Left lung (tissue), 10 donors: Measurements from ENCODE around the gene TRIM59. TPM values are rescaled to one million over a fixed set of nuclear protein-coding genes. Genes with fewer than 3 reads are reported as not detected.
"Not testable (repeated sequence)": the region's sequence is repeated elsewhere in the genome, so short reads cannot be mapped to it uniquely, and the experiment has no call there.

ENCODE experiments used
- ATAC-seq: fragments of 200-7000 bp; cut with Tn5 transposase; one replicate; pipeline ENCODE4 v1.9.1; 2020; ENCODE audit warnings: moderate library complexity
- DNase-seq, 4 donors: peaks; one replicate each; pipeline ENCODE4 v3.0.0-alpha.2; 2013 to 2020
- H3K27ac ChIP-seq, 2 donors: fragments of 200-600 bp; sonication (generic) in 1 of 2; one replicate each; pipeline versions ENCODE4 v1.5.0 to v1.8.0; 2020 to 2021
- H3K27me3 ChIP-seq, 2 donors: fragments of 200-600 bp; sonication (generic) in 1 of 2; one replicate each; pipeline versions ENCODE4 v1.5.0 to v1.8.0; 2020 to 2021
- H3K36me3 ChIP-seq, 2 donors: fragments of 200-600 bp; sonication (generic) in 1 of 2; one replicate each; pipeline versions ENCODE4 v1.5.0 to v1.8.0; 2020 to 2021
- H3K4me1 ChIP-seq, 2 donors: fragments of 200-600 bp; one replicate each; pipeline ENCODE4 v1.8.0; 2021
- H3K4me3 ChIP-seq, 2 donors: fragments of 200-600 bp; sonication (generic) in 1 of 2; one replicate each; pipeline versions ENCODE4 v1.5.0 to v1.8.0; 2020 to 2021; ENCODE audit warnings: mild to moderate bottlenecking in 1 of 2
- H3K9me3 ChIP-seq, 2 donors: fragments of 200-600 bp; sonication (generic) in 1 of 2; one replicate each; pipeline versions ENCODE4 v1.5.0 to v1.8.0; 2020 to 2021
- CTCF ChIP-seq, 2 donors: fragments of 200-600 bp; sonication (generic) in 1 of 2; IDR thresholded peaks; one replicate each; pipeline versions ENCODE4 v1.5.0 to v1.8.0; 2021; ENCODE audit warnings: antibody characterized with exemption in 2 of 2
- intact Hi-C, 2 donors: fragments of 100-400 bp; cut with DNase I; formaldehyde crosslinking; loops; one replicate each; pipeline versions ENCODE4 v1.11.2 to v1.14.2; 2022
- polyA plus RNA-seq, 6 donors: library from polyadenylated mRNA; unstranded; fragments of 120-200 nt; gene quantifications; one replicate each; pipeline ENCODE4 v1.2.1, GENCODE V29; 2013; ENCODE audit not compliant: insufficient read length in 6 of 6
- total RNA-seq, 2 donors: library from RNA; stranded (reverse); fragmentation: NEBNext Ultra II Directional; extraction: Animal tissue kit (Norgen Biotek cat#: 25700); gene quantifications; one replicate each; pipeline ENCODE4 v1.2.1, GENCODE V29; 2021
- donor health status: DM: no; HTN: yes; CAD: no.
- donor health status: DM: no; HTN: no; CAD: no.

The TRIM59 gene
- total and polyA plus RNA-seq, 8 donors = 4.3 to 29.3 (median 20.6) TPM

- H3K4me1 ChIP-seq = peaks cover 0 to 3% of the 10 kb centered on the region in 2 donors
- intact Hi-C loops = no loop called here
- TF ChIP-seq CTCF (IDR thresholded peaks at IDR 0.05) = no peak
- H3K4me3 ChIP-seq = no peak overlapping the region
- H3K36me3 ChIP-seq = no peaks in the 10 kb centered on the region
- peaks cover 0 to 4% of the 10 kb centered on the region in 2 donors for H3K27me3 ChIP-seq
- H3K9me3 ChIP-seq = no peaks in the 10 kb centered on the region
- ATAC-seq (no peak), DNase-seq (no peak)
- no peak overlapping the region for H3K27ac ChIP-seq
Measured at GRCh38 chr3:160454995-160455394, 5.4 kb upstream of the TRIM59 start.

GRCh38 chr3:160452251-160452650 is 2.7 kb upstream of the TRIM59 start:
- intact Hi-C loops, H3K27ac ChIP-seq, H3K4me3 ChIP-seq, H3K9me3 ChIP-seq, H3K36me3 ChIP-seq, ATAC-seq: not testable (repeated sequence)
- DNase-seq = peak in 1 of 4 donors; percentile 69
- peaks cover 0 to 16% of the 10 kb centered on the region in 2 donors for H3K27me3 ChIP-seq
- peaks cover 0 to 15% of the 10 kb centered on the region in 2 donors for H3K4me1 ChIP-seq

- intact Hi-C loops = no loop called here
- TF ChIP-seq CTCF (IDR thresholded peaks at IDR 0.05) = no peak
- Histone ChIP-seq H3K4me3 (no peak overlapping the region), H3K9me3 (no peaks in the 10 kb centered on the region), H3K4me1 (peaks cover 0 to 15% of the 10 kb centered on the region in 2 donors), H3K36me3 (no peaks in the 10 kb centered on the region), H3K27me3 (peaks cover 0 to 16% of the 10 kb centered on the region in 2 donors), H3K27ac (no peak overlapping the region)
- DNase-seq (no peak), ATAC-seq (no peak)
Measured at GRCh38 chr3:160451602-160452001, 2.0 kb upstream of the TRIM59 start.

- no peak for ATAC-seq
- intact Hi-C loops = no loop called here
- Histone ChIP-seq H3K4me3 (no peak overlapping the region), H3K36me3 (no peaks in the 10 kb centered on the region), H3K27me3 (peaks cover 0 to 16% of the 10 kb centered on the region in 2 donors), H3K27ac (no peak overlapping the region), H3K9me3 (no peaks in the 10 kb centered on the region), H3K4me1 (peaks cover 0 to 15% of the 10 kb centered on the region in 2 donors)
- DNase-seq = no peak
- TF ChIP-seq CTCF (IDR thresholded peaks at IDR 0.05) = no peak
Measured at GRCh38 chr3:160450846-160451245, 1.3 kb upstream of the TRIM59 start.

GRCh38 chr3:160448845-160449635 is 546 bp downstream of the TRIM59 start:
- ATAC-seq (peak; percentile 69), DNase-seq (peak in 3 of 4 donors; percentile 40 to 87 (median 56))
- Histone ChIP-seq H3K27ac (peak overlapping the region; percentile 76 to 85), H3K27me3 (peaks cover 0 to 16% of the 10 kb centered on the region in 2 donors), H3K9me3 (no peaks in the 10 kb centered on the region), H3K4me1 (peaks cover 0 to 15% of the 10 kb centered on the region in 2 donors), H3K36me3 (no peaks in the 10 kb centered on the region), H3K4me3 (peak overlapping the region; percentile 53 to 62)
- TF ChIP-seq CTCF (IDR thresholded peaks at IDR 0.05) = no peak
- intact Hi-C loops = no loop called here
